IPS-18c (cell line): ENCODE data around the gene NME5.
A peak's percentile ranks its signal among the peaks of the same experiment; 100 is the strongest.
"Not testable (repeated sequence)": the region's sequence is repeated elsewhere in the genome, so short reads cannot be mapped to it uniquely, and the experiment has no call there.

Experiments
- H3K4me3 ChIP-seq: 2 replicates; pipeline ENCODE4 v1.7.0; 2013; ENCODE audit warnings: low read depth, mild to moderate bottlenecking, low read length, moderate library complexity; ENCODE audit not compliant: insufficient read depth
- H3K9me3 ChIP-seq: one replicate; pipeline ENCODE4 v1.6.1; 2013; ENCODE audit warnings: mild to moderate bottlenecking, low read length, moderate library complexity; ENCODE audit not compliant: control insufficient read depth, insufficient read depth

The NME5 gene

GRCh38 chr5:138148811-138149210 lies 9.6 kb upstream of the NME5 start:
- no peaks in the 10 kb centered on the region for H3K9me3 ChIP-seq
- no peak overlapping the region for H3K4me3 ChIP-seq

- H3K9me3 ChIP-seq, H3K4me3 ChIP-seq: not testable (repeated sequence)
Measured at GRCh38 chr5:138143578-138143977, 4.3 kb upstream of the NME5 start.

- no peaks in the 10 kb centered on the region for H3K9me3 ChIP-seq
- H3K4me3 ChIP-seq, result no peak overlapping the region
Measured at GRCh38 chr5:138141734-138142133, 2.5 kb upstream of the NME5 start.

- H3K4me3 ChIP-seq, result no peak overlapping the region
- H3K9me3 ChIP-seq, result no peaks in the 10 kb centered on the region
Measured at GRCh38 chr5:138140268-138140667, 1.0 kb upstream of the NME5 start.

- Histone ChIP-seq H3K4me3 (peak overlapping the region; percentile 67; the same call in 1 of the 2 replicates), H3K9me3 (no peaks in the 10 kb centered on the region)
Measured at GRCh38 chr5:138139781-138140090, 508 bp upstream of the NME5 start.

- no peaks in the 10 kb centered on the region for H3K9me3 ChIP-seq
- H3K4me3 ChIP-seq, result no peak overlapping the region
Measured at GRCh38 chr5:138132543-138132942, 6.7 kb downstream of the NME5 start.

GRCh38 chr5:138129347-138129746 lies 9.9 kb downstream of the NME5 start:
- Histone ChIP-seq H3K4me3 (no peak overlapping the region), H3K9me3 (no peaks in the 10 kb centered on the region)

- H3K9me3 ChIP-seq, result no peaks in the 10 kb centered on the region
Measured at GRCh38 chr5:138128334-138128733, 10.9 kb downstream of the NME5 start.

GRCh38 chr5:138115254-138115653 lies 24.0 kb downstream of the NME5 start:
- Histone ChIP-seq H3K9me3 (peaks cover 2% of the 10 kb centered on the region), H3K4me3 (no peak overlapping the region)

More at GRCh38 chr5:138128334-138128733, 10.9 kb downstream of the NME5 start:
- H3K4me3 ChIP-seq, result no peak overlapping the region

- no peak overlapping the region for H3K4me3 ChIP-seq
- peaks cover 2% of the 10 kb centered on the region for H3K9me3 ChIP-seq
Measured at GRCh38 chr5:138111937-138112336, 27.3 kb downstream of the NME5 start.

GRCh38 chr5:138111181-138111580 lies 28.0 kb downstream of the NME5 start:
- peaks cover 2% of the 10 kb centered on the region for H3K9me3 ChIP-seq
- no peak overlapping the region for H3K4me3 ChIP-seq

GRCh38 chr5:138110266-138110963 lies 28.8 kb downstream of the NME5 start:
- Histone ChIP-seq H3K4me3 (no peak overlapping the region), H3K9me3 (peaks cover 2% of the 10 kb centered on the region)

GRCh38 chr5:138109463-138110265 lies 29.6 kb downstream of the NME5 start:
- no peaks in the 10 kb centered on the region for H3K9me3 ChIP-seq
- H3K4me3 ChIP-seq, result no peak overlapping the region

GRCh38 chr5:138107213-138107612 lies 32.0 kb downstream of the NME5 start:
- no peak overlapping the region for H3K4me3 ChIP-seq
- H3K9me3 ChIP-seq, result no peaks in the 10 kb centered on the region

GRCh38 chr5:138105709-138106108 lies 33.5 kb downstream of the NME5 start:
- no peak overlapping the region for H3K4me3 ChIP-seq
- H3K9me3 ChIP-seq, result no peaks in the 10 kb centered on the region

GRCh38 chr5:138103319-138103637 lies 36.0 kb downstream of the NME5 start:
- Histone ChIP-seq H3K9me3 (no peaks in the 10 kb centered on the region), H3K4me3 (no peak overlapping the region)

- Histone ChIP-seq H3K9me3 (no peaks in the 10 kb centered on the region), H3K4me3 (no peak overlapping the region)
Measured at GRCh38 chr5:138102454-138103318, 36.5 kb downstream of the NME5 start.
